Measurements from ENCODE around the gene VGLL2.
A peak's percentile ranks its signal among the peaks of the same experiment; 100 is the strongest.
"Not testable (repeated sequence)": the region's sequence is repeated elsewhere in the genome, so short reads cannot be mapped to it uniquely, and the experiment has no call there.

VGLL2 gene

DNA sequence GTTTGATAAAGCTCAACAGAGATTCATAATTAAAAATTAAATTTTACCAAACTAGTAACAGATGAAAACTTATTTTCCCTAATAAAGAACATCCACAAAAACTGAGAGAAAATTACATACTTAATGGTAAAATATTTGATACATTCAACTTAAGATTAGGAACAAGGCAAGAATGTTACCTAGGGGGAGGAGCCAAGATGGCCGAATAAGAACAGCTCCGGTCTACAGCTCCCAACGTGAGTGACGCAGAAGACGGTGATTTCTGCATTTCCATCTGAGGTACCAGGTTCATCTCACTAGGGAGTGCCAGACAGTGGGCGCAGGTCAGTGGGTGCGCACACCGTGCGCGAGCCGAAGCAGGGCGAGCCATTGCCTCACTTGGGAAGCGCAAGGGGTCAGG, 20.8 kb upstream of the VGLL2 start:
- H3K27me3 ChIP-seq (ENCODE audit: insufficient read depth, low read length); H3K36me3 ChIP-seq (ENCODE audit: insufficient read depth, low read length); H3K27ac ChIP-seq (ENCODE audit: low read depth, low read length); H3K4me3 ChIP-seq (ENCODE audit: low read depth, low read length); H3K79me2 ChIP-seq (ENCODE audit: control insufficient read depth, insufficient read depth, low read length, unreplicated experiment); H2AFZ ChIP-seq (ENCODE audit: low read length, unreplicated experiment); H3K4me1 ChIP-seq (ENCODE audit: control insufficient read depth, insufficient read depth, low read length, unreplicated experiment): not testable (repeated sequence)

DNA sequence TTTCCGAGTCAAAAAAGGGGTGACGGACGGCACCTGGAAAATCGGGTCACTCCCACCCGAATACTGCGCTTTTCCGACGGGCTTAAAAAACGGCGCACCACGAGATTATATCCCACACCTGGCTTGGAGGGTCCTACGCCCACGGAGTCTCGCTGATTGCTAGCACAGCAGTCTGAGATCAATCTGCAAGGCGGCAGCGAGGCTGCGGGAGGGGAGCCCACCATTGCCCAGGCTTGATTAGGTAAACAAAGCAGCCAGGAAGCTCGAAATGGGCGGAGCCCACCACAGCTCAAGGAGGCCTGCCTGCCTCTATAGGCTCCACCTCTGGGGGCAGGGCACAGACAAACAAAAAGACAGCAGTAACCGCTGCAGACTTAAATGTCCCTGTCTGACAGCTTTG, 20.4 kb upstream of the VGLL2 start:
- not testable (repeated sequence) for H2AFZ ChIP-seq (ENCODE audit: low read length, unreplicated experiment); H3K4me3 ChIP-seq (ENCODE audit: low read depth, low read length); H3K79me2 ChIP-seq (ENCODE audit: control insufficient read depth, insufficient read depth, low read length, unreplicated experiment); H3K27me3 ChIP-seq (ENCODE audit: insufficient read depth, low read length); H3K36me3 ChIP-seq (ENCODE audit: insufficient read depth, low read length); H3K27ac ChIP-seq (ENCODE audit: low read depth, low read length); H3K4me1 ChIP-seq (ENCODE audit: control insufficient read depth, insufficient read depth, low read length, unreplicated experiment)

DNA sequence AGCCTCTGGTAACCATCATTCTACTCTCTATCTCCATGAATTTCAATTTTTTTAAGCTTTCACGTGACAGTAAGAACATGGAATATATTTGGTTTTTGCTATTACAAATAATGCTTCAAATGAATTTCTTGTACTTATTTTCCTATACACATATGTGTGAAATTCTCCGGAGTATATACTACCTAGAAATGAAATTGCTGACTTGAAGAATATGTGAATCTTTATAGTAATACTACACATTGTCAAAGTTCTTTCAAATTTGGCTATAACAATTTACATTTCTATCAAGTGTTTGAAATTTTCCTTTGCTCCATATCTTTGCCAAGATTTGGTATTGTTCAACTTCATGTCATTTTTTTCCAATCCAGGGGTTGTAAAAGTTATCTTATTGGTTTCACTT, 11.6 kb upstream of the VGLL2 start:
- Histone ChIP-seq H3K27ac (ENCODE audit: low read depth, low read length) (no peak overlapping the region), H2AFZ (ENCODE audit: low read length, unreplicated experiment) (no peak overlapping the region), H3K4me1 (ENCODE audit: control insufficient read depth, insufficient read depth, low read length, unreplicated experiment) (no peaks in the 10 kb centered on the region), H3K4me3 (ENCODE audit: low read depth, low read length) (no peak overlapping the region), H3K36me3 (ENCODE audit: insufficient read depth, low read length) (no peaks in the 10 kb centered on the region), H3K79me2 (ENCODE audit: control insufficient read depth, insufficient read depth, low read length, unreplicated experiment) (no peaks in the 10 kb centered on the region), H3K27me3 (ENCODE audit: insufficient read depth, low read length) (peaks cover 18% of the 10 kb centered on the region; the same call in 1 of the 2 replicates)

DNA sequence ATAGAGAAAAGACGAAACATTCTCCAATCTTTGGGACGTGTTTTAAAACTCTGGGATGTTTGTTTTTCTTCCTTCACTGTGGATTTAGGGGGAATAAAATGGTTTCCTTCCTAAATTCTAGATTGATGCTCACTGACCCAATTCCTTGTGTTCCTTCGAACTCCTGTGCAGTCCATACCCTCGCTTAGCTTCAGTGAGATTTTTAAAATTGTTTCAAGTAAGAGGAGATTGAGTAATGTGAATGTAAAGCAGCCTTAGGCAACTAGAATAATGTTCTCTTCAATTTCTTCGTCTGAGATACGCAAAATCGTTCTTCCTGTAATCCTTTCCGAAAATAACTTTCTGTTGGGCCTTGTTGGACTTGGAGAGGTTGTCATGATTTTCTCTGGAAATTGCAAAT, 2.6 kb upstream of the VGLL2 start:
- Histone ChIP-seq H3K79me2 (ENCODE audit: control insufficient read depth, insufficient read depth, low read length, unreplicated experiment) (no peaks in the 10 kb centered on the region), H3K4me3 (ENCODE audit: low read depth, low read length) (no peak overlapping the region), H2AFZ (ENCODE audit: low read length, unreplicated experiment) (no peak overlapping the region), H3K27ac (ENCODE audit: low read depth, low read length) (no peak overlapping the region), H3K4me1 (ENCODE audit: control insufficient read depth, insufficient read depth, low read length, unreplicated experiment) (no peaks in the 10 kb centered on the region), H3K27me3 (ENCODE audit: insufficient read depth, low read length) (peaks cover 98% of the 10 kb centered on the region), H3K36me3 (ENCODE audit: insufficient read depth, low read length) (no peaks in the 10 kb centered on the region)

DNA sequence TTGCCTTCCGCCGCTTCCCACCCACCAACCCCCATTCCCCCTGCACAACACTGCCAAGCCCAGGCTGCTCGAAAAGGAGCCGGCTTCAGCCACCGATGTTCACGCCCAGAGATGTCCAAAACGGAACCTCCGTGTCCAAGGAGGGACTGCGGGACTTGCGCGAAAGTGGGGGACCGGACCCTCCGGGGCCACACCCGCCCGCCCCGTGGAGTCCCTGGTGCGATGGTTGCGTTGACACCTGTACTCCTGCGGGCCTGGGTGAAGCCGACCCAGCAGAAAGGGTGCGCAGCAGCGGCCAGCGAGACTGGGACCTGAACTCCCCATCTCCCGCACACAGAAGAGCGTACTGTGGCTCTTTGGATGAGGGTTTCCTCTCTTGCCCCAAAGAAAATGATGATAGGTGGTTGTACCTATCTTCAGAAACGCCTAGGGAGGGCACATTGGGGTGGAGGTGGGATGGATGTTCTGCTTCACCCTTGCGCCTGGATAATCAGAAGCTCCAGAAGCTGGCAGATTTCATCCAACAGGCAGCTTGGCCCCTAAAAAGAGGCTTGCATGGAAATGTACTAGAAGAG, 1.9 kb upstream of the VGLL2 start:
- Histone ChIP-seq H3K36me3 (ENCODE audit: insufficient read depth, low read length) (no peaks in the 10 kb centered on the region), H3K79me2 (ENCODE audit: control insufficient read depth, insufficient read depth, low read length, unreplicated experiment) (no peaks in the 10 kb centered on the region), H3K4me1 (ENCODE audit: control insufficient read depth, insufficient read depth, low read length, unreplicated experiment) (no peaks in the 10 kb centered on the region), H3K27ac (ENCODE audit: low read depth, low read length) (no peak overlapping the region), H3K27me3 (ENCODE audit: insufficient read depth, low read length) (peaks cover 98% of the 10 kb centered on the region), H2AFZ (ENCODE audit: low read length, unreplicated experiment) (no peak overlapping the region), H3K4me3 (ENCODE audit: low read depth, low read length) (no peak overlapping the region)

DNA sequence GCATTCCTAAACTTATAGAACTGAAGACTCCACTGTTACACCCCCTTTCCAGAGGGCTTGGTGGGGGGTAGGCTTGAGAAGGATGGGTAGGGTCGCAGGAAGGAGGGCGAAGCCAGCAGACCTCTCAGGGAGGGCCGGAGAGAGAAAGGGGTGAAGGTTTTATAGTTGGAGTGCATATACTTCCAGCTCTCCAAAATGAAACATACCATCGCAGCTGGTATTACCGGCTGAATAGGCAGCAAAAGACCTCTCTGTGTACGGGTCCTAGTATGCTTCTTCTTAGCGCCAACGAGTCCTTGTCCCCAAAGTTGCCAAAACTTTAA, 1.0 kb upstream of the VGLL2 start:
- no peak overlapping the region for H3K27ac ChIP-seq (ENCODE audit: low read depth, low read length)
- no peaks in the 10 kb centered on the region for H3K79me2 ChIP-seq (ENCODE audit: control insufficient read depth, insufficient read depth, low read length, unreplicated experiment)
- no peaks in the 10 kb centered on the region for H3K4me1 ChIP-seq (ENCODE audit: control insufficient read depth, insufficient read depth, low read length, unreplicated experiment)
- no peaks in the 10 kb centered on the region for H3K36me3 ChIP-seq (ENCODE audit: insufficient read depth, low read length)
- H3K27me3 ChIP-seq (ENCODE audit: insufficient read depth, low read length), result peaks cover 100% of the 10 kb centered on the region
- no peak overlapping the region for H2AFZ ChIP-seq (ENCODE audit: low read length, unreplicated experiment)
- H3K4me3 ChIP-seq (ENCODE audit: low read depth, low read length), result peak overlapping the region; percentile 41; the same call in 1 of the 2 replicates

DNA sequence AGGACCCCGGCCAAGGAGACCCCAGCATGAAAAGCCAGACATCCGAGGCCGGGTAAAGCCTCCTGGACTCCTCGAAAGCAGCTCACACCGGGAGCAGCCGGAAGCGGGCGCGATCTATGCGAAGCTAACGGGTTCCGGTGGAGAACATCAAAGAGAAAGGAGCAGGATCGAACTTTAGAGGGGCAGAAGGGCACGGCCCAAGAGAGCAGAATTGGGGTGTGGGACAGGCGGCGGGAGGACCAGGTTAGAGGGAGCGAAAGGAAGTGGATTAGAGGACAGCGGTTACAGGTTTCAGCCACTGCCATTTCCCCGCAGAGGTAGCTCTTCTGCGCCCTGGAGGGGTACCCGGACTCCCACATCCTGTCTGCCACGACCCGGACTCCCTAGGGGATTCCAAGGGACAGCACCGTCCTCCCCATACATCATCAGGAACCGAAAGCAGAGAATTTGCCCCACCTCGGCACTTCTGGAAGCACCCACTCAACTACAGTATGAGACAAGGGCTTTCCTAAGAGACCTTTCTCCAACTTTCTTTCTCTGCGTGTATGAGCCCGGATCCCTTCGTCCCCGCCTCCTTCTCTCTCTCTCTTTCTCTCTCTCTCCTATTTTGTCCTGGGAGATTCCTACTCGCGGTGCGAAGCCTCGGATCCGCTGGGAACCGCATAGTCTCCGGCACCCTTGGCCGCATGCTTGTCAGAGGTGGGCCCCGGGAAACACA, 507 bp upstream of the VGLL2 start:
- H3K4me3 ChIP-seq (ENCODE audit: low read depth, low read length), result peak overlapping the region; percentile 41
- no peaks in the 10 kb centered on the region for H3K79me2 ChIP-seq (ENCODE audit: control insufficient read depth, insufficient read depth, low read length, unreplicated experiment)
- no peaks in the 10 kb centered on the region for H3K4me1 ChIP-seq (ENCODE audit: control insufficient read depth, insufficient read depth, low read length, unreplicated experiment)
- H3K36me3 ChIP-seq (ENCODE audit: insufficient read depth, low read length), result no peaks in the 10 kb centered on the region
- no peak overlapping the region for H2AFZ ChIP-seq (ENCODE audit: low read length, unreplicated experiment)
- no peak overlapping the region for H3K27ac ChIP-seq (ENCODE audit: low read depth, low read length)
- H3K27me3 ChIP-seq (ENCODE audit: insufficient read depth, low read length), result peaks cover 100% of the 10 kb centered on the region

DNA sequence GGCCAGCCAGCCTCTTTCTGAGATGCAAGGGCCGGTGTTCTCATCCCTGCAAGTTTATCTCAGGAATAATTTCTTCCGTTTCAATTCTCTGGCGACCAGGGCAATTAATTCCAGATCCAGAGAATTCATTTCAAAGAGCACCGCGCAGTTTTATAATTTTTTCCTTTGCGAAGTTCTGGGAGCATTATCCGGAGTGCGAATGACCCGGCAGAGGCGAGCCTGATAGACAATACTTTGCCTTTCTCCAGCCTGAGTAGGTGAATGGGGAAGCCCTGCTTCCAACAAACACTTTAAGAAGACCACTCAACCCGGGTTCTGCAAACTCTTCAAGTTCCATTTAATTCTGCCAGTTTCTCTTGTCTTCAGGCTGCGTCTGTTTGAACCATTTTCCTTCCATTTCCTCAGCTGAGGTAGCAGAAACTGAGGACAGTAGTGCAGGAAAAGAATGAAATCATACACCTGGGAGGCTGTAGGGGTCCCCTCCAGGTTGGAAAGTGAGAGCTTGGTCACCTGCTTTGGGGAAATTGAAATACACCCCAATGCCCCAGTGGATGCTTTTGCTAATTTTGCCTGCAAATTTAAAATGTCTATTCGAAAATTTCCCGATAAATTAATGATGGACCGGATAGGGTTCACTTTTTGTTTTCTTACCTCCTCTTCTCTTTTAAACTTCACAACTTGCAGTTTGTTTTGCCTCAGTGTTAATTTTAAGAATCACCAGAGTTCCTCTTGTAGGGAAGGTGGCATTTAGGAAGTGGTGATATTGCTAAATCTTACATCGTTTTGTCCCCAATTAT, 1.1 kb downstream of the VGLL2 start:
- H3K36me3 ChIP-seq (ENCODE audit: insufficient read depth, low read length), result no peaks in the 10 kb centered on the region
- H3K27me3 ChIP-seq (ENCODE audit: insufficient read depth, low read length), result peaks cover 98% of the 10 kb centered on the region
- no peak overlapping the region for H3K4me3 ChIP-seq (ENCODE audit: low read depth, low read length)
- no peaks in the 10 kb centered on the region for H3K79me2 ChIP-seq (ENCODE audit: control insufficient read depth, insufficient read depth, low read length, unreplicated experiment)
- H2AFZ ChIP-seq (ENCODE audit: low read length, unreplicated experiment), result no peak overlapping the region
- no peaks in the 10 kb centered on the region for H3K4me1 ChIP-seq (ENCODE audit: control insufficient read depth, insufficient read depth, low read length, unreplicated experiment)
- H3K27ac ChIP-seq (ENCODE audit: low read depth, low read length), result no peak overlapping the region

DNA sequence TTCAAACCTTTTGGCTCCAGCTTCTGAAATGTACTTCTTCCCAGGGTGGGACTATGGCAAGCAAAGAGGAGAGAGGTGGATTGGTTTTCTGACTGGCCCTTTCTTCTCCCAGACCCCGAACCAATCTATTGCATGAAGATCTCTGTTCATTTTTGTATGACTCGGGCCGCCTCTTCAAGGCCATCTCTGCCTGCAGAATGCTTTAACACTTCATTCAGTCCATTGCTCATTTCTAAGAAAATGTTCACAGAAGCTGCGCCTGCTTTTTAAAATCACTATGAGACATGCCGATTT, 1.6 kb downstream of the VGLL2 start:
- H2AFZ ChIP-seq (ENCODE audit: low read length, unreplicated experiment), result no peak overlapping the region
- no peaks in the 10 kb centered on the region for H3K36me3 ChIP-seq (ENCODE audit: insufficient read depth, low read length)
- H3K4me3 ChIP-seq (ENCODE audit: low read depth, low read length), result no peak overlapping the region
- H3K4me1 ChIP-seq (ENCODE audit: control insufficient read depth, insufficient read depth, low read length, unreplicated experiment), result no peaks in the 10 kb centered on the region
- H3K27me3 ChIP-seq (ENCODE audit: insufficient read depth, low read length), result peaks cover 98% of the 10 kb centered on the region
- H3K79me2 ChIP-seq (ENCODE audit: control insufficient read depth, insufficient read depth, low read length, unreplicated experiment), result no peaks in the 10 kb centered on the region
- no peak overlapping the region for H3K27ac ChIP-seq (ENCODE audit: low read depth, low read length)

DNA sequence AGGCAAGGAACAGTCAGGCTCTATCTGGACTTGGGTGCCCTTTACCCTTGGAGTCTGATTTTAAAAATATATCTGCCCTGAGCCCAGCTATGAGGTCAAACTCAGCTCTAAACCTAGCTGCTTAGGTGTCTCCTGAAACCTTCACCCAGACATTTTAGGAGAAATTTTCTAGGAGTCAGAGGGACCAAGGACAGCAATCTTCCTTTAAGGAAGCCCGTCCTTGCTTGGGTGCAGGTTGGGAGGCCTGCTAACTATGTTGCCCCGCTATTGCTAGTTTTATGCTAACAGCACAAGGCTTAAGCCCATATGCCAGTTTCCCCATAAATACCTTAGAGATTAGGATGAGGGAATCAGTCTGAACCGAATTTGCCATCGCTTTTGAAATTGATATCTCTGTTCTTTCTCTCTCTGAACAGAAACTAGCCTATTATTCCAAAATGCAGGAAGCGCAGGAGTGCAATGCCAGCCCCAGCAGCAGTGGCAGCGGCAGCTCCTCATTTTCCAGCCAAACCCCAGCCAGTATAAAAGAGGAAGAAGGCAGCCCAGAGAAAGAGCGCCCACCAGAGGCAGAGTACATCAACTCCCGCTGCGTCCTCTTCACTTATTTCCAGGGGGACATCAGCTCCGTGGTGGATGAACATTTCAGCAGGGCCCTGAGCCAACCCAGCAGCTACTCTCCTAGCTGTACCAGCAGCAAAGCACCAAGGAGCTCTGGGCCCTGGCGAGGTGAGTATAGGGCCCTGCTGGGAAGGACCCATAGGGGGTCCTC, 2.6 kb downstream of the VGLL2 start:
- H2AFZ ChIP-seq (ENCODE audit: low read length, unreplicated experiment), result no peak overlapping the region
- H3K27me3 ChIP-seq (ENCODE audit: insufficient read depth, low read length), result peaks cover 98% of the 10 kb centered on the region
- no peaks in the 10 kb centered on the region for H3K79me2 ChIP-seq (ENCODE audit: control insufficient read depth, insufficient read depth, low read length, unreplicated experiment)
- no peaks in the 10 kb centered on the region for H3K36me3 ChIP-seq (ENCODE audit: insufficient read depth, low read length)
- H3K4me3 ChIP-seq (ENCODE audit: low read depth, low read length), result no peak overlapping the region
- no peaks in the 10 kb centered on the region for H3K4me1 ChIP-seq (ENCODE audit: control insufficient read depth, insufficient read depth, low read length, unreplicated experiment)
- no peak overlapping the region for H3K27ac ChIP-seq (ENCODE audit: low read depth, low read length)

All from ACC112 (cell line).